Activated CD4-positive, alpha-beta T cell treated with anti-CD3 and anti-CD28 coated beads, Interleukin-2, amount 50 U/mL, for 24 hours (primary cell): ENCODE data around the gene ID2.

Source experiments
- DNase-seq, 2 donors: peaks; one replicate each; pipeline ENCODE4 v3.0.0-alpha.2; 2020; ENCODE audit warnings: low read depth in 1 of 2, low spot score in 1 of 2

ID2 gene

DNA sequence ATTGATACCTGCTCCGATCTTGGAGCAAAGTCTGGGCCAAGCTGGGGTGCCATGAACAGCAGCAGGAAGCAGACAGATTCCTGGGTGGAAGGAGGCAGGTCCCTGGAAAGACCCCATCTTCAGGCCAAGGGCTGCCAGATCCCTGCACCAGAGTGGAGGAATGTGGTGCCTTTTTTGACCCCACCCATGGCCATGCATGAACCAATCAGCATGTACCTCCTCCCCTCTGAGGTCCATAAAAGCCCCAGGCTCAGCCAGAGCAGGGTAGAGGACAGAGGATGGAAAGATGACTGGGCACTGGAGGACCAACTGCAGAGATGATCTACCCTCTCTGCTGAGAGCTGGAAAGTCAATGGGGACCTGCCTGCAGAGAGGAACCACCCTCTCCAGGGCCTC lies 34.4 kb upstream of the ID2 start:
- no peak for DNase-seq

DNA sequence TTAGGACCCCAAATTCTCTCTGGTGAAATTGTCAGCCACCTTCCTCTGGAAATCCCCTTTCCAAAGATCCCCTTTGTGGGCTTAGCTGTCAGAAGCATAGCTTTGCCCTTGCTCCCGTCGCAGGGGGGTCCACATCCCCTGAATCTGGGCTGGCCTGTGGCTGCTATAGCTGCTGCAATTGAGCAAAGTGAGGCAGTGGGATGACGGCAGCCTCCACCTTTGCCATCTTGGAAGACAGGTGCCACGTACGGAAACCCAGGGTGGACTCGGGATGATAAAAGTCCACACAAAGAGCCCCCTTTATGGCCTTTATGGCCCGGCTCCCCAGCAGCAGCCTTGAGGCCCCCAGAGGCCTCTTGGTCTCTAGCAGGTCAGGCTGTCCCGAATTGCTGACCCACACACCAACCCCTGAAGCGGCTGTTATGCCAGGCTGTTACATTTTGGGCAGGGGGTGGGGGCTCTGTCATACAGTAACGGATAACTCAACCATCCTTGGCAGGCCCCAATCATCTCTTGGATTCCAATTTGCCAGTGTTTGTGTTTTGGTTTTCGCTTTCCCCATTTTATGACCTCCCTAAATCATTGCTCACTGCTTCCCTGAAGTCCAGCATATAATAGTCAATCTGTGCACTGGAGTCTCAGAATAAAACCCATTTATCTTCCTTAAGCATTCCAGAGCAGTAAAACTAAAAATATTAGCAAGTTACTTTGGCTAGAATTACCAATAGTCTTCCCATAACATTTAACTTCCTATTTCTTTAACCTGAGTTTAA lies 33.2 kb upstream of the ID2 start:
- DNase-seq, result no peak

DNA sequence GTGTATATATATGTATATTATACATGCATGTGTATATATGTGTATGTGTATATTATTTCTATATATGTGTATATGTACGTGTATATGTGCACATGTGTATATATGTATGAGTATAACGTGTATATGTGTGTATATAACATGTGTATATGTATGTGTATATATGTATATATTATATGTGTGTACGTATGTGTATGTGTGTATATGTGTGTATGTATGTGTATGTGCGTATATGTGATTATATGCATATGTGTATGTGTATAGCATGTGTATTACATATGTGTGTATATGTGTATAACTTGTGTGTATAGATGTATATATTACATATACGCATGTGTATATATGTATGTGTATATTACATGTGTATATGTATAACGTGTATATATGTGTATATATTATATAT lies 32.1 kb upstream of the ID2 start:
- DNase-seq, result no peak

DNA sequence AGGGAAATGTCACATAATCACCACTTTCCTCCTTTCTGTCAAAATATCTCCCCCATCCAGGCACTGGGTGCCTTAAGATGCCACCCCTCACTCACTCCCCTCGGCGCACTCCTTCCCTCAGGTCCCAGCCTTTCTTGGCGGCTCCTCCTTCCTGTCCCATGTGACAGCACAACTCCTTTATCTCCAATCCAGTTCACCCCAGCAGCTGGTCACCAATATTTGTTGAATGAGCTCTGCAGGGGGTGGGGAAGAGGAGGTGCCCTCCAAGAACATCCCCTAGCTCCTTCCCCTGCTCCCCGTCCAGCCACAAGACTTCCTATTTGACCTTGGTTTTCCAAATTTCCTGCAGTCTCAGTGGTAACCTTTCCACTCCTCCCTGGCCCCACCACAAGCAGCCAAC lies 31.6 kb upstream of the ID2 start:
- no peak for DNase-seq

DNA sequence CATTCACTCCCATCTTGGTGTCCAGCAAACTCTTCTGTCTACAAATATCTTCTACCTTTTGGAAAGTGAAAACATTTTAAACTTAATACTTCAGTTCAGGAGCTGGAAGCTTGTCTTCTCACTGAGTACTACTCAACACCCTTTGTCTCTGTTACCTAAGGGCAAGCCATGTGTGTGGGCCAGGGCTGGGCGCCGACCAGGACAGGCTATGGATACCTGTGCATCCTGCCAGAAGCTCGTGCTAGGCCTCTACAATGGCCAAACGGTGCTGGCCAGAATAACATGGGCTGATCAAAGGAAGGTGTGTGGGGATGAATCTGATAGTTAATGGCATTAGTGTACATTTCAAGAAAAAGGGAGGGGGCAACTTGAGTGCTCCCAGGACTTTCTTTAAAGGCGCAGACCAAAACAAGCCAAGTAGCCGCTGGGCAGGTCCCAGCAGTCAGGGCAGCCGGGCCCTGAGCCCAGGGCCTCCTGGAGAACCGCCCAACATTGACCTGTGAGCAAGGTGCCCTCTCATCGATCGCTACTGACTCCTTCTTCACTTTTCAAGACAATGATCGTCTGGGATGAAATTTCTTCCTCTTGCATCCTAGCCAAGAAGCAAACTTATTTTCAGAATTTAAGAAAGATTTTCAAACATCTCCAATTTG lies 29.0 kb upstream of the ID2 start:
- DNase-seq, result no peak

DNA sequence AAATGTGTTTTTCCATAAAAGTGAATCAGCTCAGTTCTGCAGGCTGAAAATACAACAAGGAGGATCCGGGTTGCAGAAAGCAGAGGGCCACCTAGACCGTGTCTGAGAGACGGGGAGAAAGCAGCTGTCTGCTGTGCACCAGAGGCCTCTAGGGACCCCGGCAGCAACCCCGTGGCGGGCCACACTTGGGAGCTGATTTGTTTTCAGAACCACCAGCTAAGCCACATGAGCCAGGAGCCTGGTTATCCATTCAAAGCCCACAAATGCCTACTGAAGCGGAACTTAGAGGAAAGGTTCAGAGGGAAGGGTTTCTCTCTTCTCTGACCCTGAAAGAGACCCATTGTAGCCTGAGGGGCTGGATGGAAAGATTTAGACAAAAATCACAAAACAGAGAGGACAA lies 28.4 kb upstream of the ID2 start:
- DNase-seq, result no peak

DNA sequence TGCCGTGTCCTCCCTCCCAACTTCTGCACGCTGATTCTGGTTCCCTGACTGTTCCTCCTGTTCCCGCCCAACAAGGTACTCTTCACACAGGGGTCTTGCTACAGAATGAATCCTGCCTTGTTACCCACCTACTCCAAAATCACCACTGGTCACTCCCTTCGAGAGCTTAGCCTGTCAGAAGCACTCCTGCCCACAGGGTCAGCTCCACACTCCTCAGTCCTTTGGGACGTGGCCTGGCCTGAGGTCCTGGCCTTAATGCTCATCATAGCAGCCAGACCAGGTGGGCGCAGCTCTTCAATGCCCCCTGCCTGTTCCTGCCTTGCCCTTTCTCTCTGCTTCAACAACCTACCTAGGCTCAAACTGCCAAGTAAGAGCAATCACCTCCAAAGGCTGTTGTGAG lies 27.8 kb upstream of the ID2 start:
- DNase-seq, result no peak

DNA sequence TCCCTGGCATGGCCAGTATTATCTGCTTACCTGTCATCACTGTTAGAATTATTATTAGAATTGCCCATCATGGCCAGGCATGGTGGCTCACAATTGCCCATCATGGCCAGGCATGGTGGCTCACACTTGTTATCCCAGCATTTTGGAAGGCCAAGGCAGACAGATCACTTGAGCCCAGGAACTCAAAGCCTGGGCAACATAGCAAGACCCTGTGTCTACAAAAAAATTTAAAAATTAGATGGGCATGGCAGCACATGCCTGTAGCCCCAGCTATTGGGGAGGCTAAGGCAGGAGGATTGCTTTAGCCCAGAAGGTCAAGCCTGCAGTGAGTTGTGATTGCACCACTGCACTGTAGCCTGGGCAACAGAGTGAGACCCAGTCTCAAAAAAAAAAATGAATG lies 27.4 kb upstream of the ID2 start:
- no peak for DNase-seq

DNA sequence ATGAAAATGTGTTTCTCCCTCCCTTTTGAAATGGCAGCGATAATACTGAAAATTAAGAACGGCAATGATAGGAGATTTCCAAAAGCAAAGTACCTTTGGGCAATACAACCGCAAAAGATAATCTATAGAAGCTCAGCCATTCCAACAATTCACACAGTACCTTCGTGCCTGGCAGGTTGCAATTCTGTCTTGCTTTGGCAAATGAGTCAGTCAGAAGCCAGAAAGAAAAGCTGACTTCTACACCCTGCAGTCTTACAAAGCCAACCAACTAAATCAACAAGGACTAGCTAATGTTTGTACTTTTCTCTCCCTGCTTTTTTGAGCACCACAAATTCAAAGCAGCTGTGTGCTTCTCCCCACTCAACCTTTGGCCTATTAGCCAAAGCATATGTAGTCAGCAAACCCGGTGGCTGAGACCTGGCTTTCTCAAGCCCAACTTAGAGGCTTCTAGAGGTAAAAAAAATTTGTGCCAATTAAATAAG lies 25.7 kb upstream of the ID2 start:
- DNase-seq, result no peak

DNA sequence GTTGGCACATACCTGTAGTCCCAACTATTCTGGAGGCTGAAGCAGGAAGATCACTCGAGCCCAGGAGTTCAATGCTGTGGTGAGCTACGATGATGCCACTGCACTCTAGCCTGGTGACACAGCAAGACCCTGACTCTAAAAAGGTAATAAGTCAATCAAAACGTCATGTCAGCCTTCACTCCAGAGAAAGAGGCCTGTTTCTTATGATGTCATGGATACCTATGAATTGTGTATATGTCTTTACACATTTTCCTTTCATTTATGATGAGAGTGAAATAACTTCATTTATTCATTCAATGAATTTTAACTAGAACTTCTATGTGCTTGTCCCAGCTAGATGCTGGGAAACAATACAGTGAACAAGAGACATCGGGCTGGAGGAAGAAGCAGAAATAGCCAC lies 25.0 kb upstream of the ID2 start:
- DNase-seq, result no peak

DNA sequence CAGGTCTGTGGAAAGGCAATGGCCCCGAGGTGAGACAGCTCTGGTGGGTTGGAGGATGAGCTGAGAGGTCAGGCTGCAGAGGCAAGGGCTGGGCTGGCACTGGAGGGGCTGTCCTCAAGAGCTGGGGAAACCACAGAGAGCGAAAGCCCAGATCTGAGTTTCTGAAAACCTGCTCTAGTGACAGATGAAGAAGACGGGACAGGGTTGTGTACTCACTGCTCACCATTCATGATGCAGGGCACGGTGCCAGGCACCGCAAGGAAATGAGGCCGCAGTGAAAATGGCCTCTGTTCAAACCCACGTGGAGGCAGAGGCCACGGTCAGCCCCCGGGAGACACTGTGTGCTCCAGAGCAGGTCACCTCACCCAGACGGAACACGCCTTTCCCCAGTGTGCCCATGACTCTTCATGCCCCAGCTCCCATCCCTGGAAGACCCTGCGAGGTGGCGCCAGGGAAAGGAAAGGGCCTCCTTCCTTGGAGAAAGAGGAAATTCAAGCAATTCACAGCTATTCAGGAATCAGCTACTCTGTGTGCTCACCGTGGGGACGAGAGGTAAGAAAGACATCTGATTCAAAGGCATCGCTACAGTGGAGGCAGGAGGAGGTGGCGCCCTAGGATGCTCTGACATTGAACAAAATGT lies 24.3 kb upstream of the ID2 start:
- DNase-seq, result no peak

DNA sequence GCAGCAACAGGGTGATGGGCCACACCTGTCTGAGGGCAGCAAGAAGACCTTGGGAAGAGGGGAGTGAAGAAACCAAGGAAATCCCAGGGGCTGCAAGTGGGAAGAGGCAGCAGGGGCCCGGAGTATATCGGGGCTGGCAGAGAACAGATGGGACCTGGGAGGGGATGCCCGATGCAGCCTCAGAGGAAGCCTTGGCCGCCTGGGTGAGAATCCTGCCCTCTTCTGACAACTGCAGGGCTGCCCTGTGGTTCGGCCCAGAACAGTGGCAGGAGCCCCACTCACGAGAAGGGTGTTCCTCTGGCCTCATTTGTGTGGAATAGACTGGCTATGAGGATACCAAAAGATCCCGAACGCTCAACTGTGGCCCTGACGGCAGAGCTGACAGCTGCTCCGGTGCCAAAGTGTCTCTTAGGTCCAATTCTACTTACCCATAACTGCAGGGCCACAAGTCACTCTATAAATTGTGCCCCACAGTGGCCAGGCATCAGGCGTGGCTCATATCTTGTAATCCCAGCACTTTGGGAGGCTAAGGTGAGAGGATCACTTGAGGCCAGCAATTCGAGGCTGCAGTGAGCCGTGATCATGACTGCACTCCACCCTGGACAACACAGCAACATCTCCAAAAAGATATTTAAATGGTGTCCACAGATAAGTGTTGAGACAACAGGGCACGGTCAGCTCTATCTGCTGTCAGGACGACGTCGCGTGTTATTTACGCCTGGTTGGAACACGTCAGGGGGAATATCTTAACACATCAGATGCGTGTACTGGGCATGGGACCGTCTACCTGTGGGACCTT lies 23.6 kb upstream of the ID2 start:
- DNase-seq, result no peak

DNA sequence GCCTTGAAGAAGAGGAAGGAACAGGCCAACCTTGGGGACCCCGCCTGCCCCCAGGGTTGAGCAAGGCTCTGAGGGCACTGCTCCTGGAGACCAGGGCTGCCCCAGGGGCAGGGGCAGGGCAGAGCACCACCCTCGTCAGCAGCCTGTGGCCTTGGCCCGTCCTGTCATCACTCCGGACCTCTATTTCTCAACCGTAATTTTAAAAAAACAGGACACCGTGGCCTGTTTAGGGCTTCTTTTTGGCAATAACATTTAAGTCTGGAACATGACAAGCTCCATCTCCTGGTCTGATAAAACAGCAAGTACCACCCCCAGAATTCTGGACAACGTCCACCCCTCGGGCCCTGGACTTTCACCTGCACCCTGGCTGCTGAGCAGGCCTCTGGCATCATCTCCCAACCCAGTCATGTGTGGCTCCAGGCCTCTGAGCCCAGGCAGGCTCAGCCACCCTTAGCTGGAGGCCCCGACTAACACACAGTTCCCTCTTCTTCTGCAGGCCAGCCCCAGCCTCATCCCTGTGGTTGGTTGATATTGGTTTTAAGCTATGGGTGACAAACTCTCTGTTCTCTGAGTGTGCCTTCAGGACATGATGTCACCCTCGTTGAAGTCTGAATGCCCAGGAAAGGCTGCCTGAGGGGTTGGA lies 22.6 kb upstream of the ID2 start:
- no peak for DNase-seq

DNA sequence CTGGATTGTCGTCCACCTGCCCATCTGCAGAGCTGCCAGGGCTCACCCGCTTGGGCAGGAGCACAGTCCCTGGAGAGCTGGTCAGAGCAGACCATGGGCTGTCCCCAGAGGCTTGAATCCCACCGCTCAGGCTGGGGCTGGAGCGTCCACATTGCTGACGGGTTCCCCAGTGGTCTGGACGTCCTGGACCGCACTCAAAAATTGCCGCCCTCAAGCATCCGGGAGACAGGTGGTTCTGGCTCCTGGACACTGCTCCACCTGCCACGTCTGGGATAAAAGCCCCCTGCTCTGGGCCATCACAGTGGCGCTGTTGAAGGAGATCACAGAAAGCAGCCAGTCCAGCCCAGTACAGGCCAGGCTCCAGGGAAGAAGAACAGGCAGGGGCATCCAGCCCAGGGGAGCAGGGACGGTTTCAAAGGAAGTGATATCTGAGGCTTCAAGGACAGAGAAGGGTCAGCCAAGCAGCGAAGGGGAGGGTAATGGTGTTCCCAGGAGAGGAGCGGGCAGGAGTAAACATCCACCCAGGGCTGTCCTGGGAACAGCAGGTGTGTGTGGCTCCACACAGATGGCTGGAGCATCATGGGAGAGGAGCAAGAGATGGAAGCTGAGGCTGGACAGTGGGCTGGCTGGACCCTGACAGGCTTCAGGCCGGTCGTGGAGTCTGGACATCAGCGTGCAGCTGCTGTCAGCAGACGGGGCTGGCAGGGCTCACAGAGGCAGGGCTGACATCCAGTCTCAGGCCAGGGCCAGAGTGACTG lies 21.9 kb upstream of the ID2 start:
- no peak for DNase-seq

DNA sequence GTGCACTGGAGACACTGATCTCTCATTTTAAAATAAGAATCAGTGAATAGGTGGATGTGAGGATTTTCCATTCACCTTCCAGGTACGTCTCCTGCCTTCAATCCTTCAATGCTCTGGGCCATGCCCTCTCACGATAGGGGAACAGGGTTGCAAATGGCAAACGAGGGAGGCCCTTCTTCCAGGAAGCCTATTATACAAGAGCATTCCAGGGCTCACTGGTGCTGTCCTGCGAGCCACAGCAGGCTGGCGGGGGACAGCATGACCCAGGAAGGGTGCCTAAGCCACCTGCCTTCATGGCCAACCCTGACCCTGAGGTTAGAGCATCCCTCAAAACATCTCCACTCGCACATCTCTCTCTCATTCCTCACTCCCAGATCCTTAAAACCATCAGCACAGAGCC lies 20.6 kb upstream of the ID2 start:
- DNase-seq, result no peak

DNA sequence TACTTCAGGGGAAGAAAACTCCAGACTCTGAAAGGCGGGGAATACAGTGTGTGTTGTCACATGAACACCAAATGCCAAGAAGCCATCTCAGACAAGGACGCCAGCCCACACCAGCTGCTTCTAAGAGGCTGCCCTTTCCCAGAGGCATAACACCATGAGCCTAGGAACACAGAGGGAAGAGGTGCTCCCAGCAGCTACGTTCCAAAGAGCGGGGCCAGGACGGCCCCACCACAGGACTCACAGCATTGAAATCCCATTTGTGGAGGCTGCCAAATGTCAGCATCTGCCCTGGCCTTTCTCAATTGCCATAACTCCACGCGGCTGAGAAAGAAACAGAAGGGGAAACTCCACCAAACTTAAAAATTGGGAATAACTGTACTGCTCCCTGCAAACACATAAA lies 20.1 kb upstream of the ID2 start:
- DNase-seq, result no peak

DNA sequence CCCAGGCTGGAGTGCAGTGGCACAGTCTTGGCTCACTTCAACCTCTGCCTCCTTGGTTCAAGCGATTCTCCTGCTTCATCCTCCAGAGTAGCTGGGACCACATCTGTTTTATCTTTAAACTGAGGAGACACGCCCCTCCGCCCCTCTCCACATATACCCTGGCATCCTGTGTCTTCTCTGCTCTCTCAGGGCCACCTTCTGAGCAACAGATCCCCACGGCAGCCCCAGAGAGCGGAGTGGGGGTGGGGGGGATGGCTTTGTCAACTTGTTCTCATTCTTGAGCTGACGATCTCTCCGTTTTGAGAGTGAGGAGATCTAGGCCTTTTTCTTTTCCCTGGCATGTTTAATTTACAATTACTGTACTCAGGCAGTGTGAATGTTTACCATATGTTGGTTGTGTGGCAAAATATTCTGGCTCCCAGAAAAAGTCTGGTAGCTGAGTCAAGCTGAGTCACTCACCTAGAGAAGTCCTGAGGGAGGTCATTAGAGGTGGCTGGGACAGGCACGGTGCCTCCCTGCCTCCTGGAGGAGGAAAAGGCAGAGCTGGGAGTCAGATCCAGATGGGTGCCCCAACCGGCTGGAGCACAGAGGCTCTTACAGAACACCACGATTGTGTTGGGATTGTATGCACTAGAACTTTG lies 19.5 kb upstream of the ID2 start:
- DNase-seq, result no peak

DNA sequence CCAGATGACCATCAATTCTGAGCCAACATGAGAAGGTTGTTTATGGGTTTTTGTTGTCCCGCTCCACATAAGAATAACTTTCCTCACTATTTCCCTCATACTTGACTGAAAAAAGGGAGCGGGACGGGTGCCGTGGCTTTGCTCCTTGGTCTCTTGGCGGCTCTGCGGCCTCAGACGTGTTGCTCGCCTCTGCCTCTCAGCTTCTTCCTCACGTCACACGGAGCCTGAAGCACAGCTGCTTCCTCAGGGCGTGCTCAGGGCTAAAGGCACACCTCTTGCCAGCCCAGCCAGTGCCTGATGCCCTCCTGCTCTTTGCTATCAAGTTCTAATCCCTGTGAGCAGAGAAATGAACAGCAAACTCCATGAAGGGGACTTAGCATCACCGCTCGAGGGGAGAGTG lies 17.9 kb upstream of the ID2 start:
- no peak for DNase-seq

DNA sequence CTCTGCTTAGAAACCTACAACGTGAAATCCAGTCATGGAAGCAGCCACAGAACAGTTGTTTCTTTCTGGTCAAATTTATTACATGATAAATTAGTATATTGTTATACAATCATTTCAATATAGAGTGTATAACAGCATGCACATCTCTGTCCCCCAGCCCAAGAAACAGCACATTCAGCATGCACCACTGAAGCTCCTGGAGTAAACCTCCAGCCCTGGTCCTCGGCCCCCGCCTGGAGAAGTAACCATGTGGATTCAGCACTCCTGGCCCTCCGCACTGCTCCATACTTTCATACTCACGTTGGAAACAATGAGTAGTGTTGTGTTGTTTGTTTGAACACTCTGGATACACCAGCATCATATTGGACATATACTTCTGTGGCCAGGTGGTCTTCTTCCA lies 15.3 kb upstream of the ID2 start:
- no peak for DNase-seq

DNA sequence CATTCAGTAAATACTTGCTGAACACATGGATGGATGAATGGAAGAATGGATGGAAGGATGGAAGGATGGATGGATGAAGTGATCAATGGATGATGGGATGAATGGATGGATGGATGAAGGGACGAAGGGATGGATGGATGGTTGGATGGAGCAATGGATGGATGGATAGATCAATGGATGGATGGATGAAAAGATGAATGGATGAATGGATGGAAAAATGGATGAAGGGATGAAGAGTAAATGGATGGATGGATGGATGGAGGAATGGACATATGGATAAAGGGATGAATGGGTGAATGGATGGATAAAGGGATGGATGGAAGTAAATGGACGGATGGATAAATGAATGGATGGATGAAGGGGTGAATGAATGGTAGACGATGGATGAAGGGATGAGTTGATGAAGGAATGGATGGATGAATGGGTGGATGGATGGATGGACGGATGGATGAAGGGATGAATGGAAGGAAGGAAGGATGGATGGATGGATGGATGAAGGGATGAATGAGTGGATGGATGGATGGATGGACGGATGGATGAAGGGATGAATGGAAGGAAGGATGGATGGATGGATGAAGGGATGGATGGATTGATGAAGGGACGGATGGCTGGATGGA lies 13.9 kb upstream of the ID2 start:
- no peak for DNase-seq
